IMR-90 (cell line): ENCODE results near the gene CCN2. TPM values are rescaled to one million over a fixed set of nuclear protein-coding genes. Genes with fewer than 3 reads are reported as not detected.
A peak's percentile ranks its signal among the peaks of the same experiment; 100 is the strongest.

Source experiments
- ATAC-seq: fragments of 200-7000 bp; cut with Tn5 transposase; 2 replicates; pipeline ENCODE4 v1.9.1; 2020; ENCODE audit warnings: low read depth, mild to moderate bottlenecking, moderate library complexity
- BruUV-seq: library from RNA; stranded (reverse); fragments of 400-500 nt; replicated peaks from 2 replicates; lab custom pipeline; 2021; lab: Mats Ljungman, UMichigan
- CTCF ChIA-PET: fragments of 300-600 bp; formaldehyde crosslinking; extraction: SDS; loops from one replicate; lab custom pipeline; 2021; ENCODE audit warnings: antibody characterized with exemption; lab: Yijun Ruan, JAX
- POLR2A ChIA-PET: fragments of 300-600 bp; sonication (Branson Sonifier 250); formaldehyde crosslinking; loops from one replicate; lab custom pipeline; 2022; ENCODE audit warnings: antibody characterized with exemption; ENCODE audit not compliant: unreplicated experiment; lab: Charles Lee
- DNase-seq: peaks from one replicate; pipeline ENCODE4 v3.0.0; 2013
- H2AFZ ChIP-seq: replicated peaks from 2 replicates; pipeline ENCODE3; 2013; ENCODE audit warnings: low read length, mild to moderate bottlenecking; ENCODE audit not compliant: poor library complexity
- H2AK5ac ChIP-seq: 2 replicates; pipeline ENCODE4 v1.6.1; 2013; ENCODE audit warnings: low read depth, low read length, inconsistent platforms
- H2AK9ac ChIP-seq: replicated peaks from 2 replicates; pipeline ENCODE3; 2013; ENCODE audit warnings: mild to moderate bottlenecking, low read depth, low read length, moderate library complexity; ENCODE audit not compliant: poor library complexity
- H2BK120ac ChIP-seq: 2 replicates; pipeline ENCODE4 v1.6.1; 2013; ENCODE audit warnings: low read depth, low read length, inconsistent platforms
- H2BK15ac ChIP-seq: 3 replicates; pipeline ENCODE4 v1.6.1; 2013; ENCODE audit warnings: low read depth, low read length, inconsistent platforms
- H2BK20ac ChIP-seq: 2 replicates; pipeline ENCODE4 v1.6.1; 2013; ENCODE audit warnings: low read depth, mild to moderate bottlenecking, inconsistent platforms, low read length, moderate library complexity
- H2BK5ac ChIP-seq: 2 replicates; pipeline ENCODE4 v1.6.1; 2013; ENCODE audit warnings: mild to moderate bottlenecking, low read depth, low read length, inconsistent platforms; ENCODE audit not compliant: poor library complexity, severe bottlenecking
- H3K14ac ChIP-seq: replicated peaks from 2 replicates; pipeline ENCODE4 v1.6.1; 2013; ENCODE audit warnings: low read depth, low read length, inconsistent platforms
- H3K18ac ChIP-seq: 2 replicates; pipeline ENCODE4 v1.6.1; 2013; ENCODE audit warnings: low read depth, low read length, control low read depth
- H3K23ac ChIP-seq: 2 replicates; pipeline ENCODE4 v1.6.1; 2013; ENCODE audit warnings: low read depth, low read length, inconsistent platforms
- H3K27ac ChIP-seq: 2 replicates; pipeline ENCODE4 v1.5.1; 2013; ENCODE audit warnings: mild to moderate bottlenecking, control low read depth, low read length; ENCODE audit not compliant: insufficient read depth
- H3K27me3 ChIP-seq: 2 replicates; pipeline ENCODE4 v1.6.1; 2013; ENCODE audit warnings: low read length; ENCODE audit not compliant: control insufficient read depth, insufficient read depth
- H3K36me3 ChIP-seq: 2 replicates; pipeline ENCODE4 v1.6.1; 2013; ENCODE audit warnings: low read length, mixed read lengths; ENCODE audit not compliant: control insufficient read depth, insufficient read depth
- H3K4ac ChIP-seq: 2 replicates; pipeline ENCODE4 v1.6.1; 2013; ENCODE audit warnings: low read depth, low read length, inconsistent platforms
- H3K4me1 ChIP-seq: 2 replicates; pipeline ENCODE4 v1.6.1; 2013; ENCODE audit warnings: low read length, mixed read lengths; ENCODE audit not compliant: control insufficient read depth, insufficient read depth
- H3K4me2 ChIP-seq: 2 replicates; pipeline ENCODE4 v1.6.1; 2013; ENCODE audit warnings: low read depth, mild to moderate bottlenecking, control low read depth, low read length, moderate library complexity
- H3K4me3 ChIP-seq: 2 replicates; pipeline ENCODE4 v1.5.1; 2013; ENCODE audit warnings: low read depth, mild to moderate bottlenecking, control low read depth, low read length, moderate library complexity; ENCODE audit not compliant: insufficient read depth
- H3K56ac ChIP-seq: 2 replicates; pipeline ENCODE4 v1.6.1; 2013; ENCODE audit warnings: low read length, inconsistent platforms; ENCODE audit not compliant: insufficient read depth; ENCODE audit errors: extremely low read depth
- H3K79me1 ChIP-seq, 2 experiments: 2 replicates each; pipeline ENCODE4 v1.6.1; 2013; ENCODE audit warnings: low read length in 2 of 2, inconsistent platforms in 1 of 2, low read depth in 1 of 2
- H3K9ac ChIP-seq: 2 replicates; pipeline ENCODE4 v1.6.1; 2013; ENCODE audit warnings: low read depth, low read length, control low read depth
- H3K9me1 ChIP-seq: 2 replicates; pipeline ENCODE4 v1.6.1; 2013; ENCODE audit warnings: low read length, inconsistent platforms; ENCODE audit not compliant: insufficient read depth
- H3K9me3 ChIP-seq: 2 replicates; pipeline ENCODE4 v1.6.1; 2013; ENCODE audit warnings: low read length; ENCODE audit not compliant: control insufficient read depth, insufficient read depth
- H4K20me1 ChIP-seq: 2 replicates; pipeline ENCODE4 v1.6.1; 2013; ENCODE audit warnings: low read length, inconsistent platforms; ENCODE audit not compliant: insufficient read depth
- H4K5ac ChIP-seq: 2 replicates; pipeline ENCODE4 v1.6.1; 2013; ENCODE audit warnings: mild to moderate bottlenecking, low read depth, low read length, control low read depth
- H4K8ac ChIP-seq, 2 experiments: 2 replicates each; pipeline ENCODE4 v1.6.1; 2013; ENCODE audit warnings: low read depth in 2 of 2, low read length in 2 of 2, control low read depth in 1 of 2, inconsistent platforms in 1 of 2
- H4K91ac ChIP-seq: 2 replicates; pipeline ENCODE4 v1.6.1; 2013; ENCODE audit warnings: low read depth, low read length, inconsistent platforms; ENCODE audit not compliant: insufficient read depth
- BHLHE40 ChIP-seq: fragments of 150-350 bp; IDR thresholded peaks from 2 replicates; pipeline ENCODE4 v1.6.1; 2016; ENCODE audit warnings: mild to moderate bottlenecking, low read depth, low read length
- CEBPB ChIP-seq: IDR thresholded peaks from 2 replicates; pipeline ENCODE4 v1.6.1; 2012; ENCODE audit warnings: low read depth, low read length, improper control_type of control experiment
- CHD1 ChIP-seq: IDR thresholded peaks from 2 replicates; pipeline ENCODE4 v1.6.1; 2012; ENCODE audit warnings: low read depth, low read length, improper control_type of control experiment
- MAFK ChIP-seq: IDR thresholded peaks from 2 replicates; pipeline ENCODE4 v1.6.1; 2012; ENCODE audit warnings: low read depth, low read length, improper control_type of control experiment
- NFE2L2 ChIP-seq: fragments of 150-350 bp; IDR thresholded peaks from 2 replicates; pipeline ENCODE4 v1.6.1; 2016; ENCODE audit warnings: low read depth, mild to moderate bottlenecking, low read length
- RCOR1 ChIP-seq: IDR thresholded peaks from 2 replicates; pipeline ENCODE4 v1.6.1; 2012; ENCODE audit warnings: mild to moderate bottlenecking, low read length, improper control_type of control experiment; ENCODE audit not compliant: insufficient replicate concordance
- RFX5 ChIP-seq: IDR thresholded peaks from 2 replicates; pipeline ENCODE4 v1.8.0; 2012; ENCODE audit warnings: low read depth, mild to moderate bottlenecking, low read length, moderate library complexity
- WGBS, 2 experiments: methylation state at CpG; one replicate each; pipeline versions ENCODE4 v1.1.5 to v1.1.7; 2013; ENCODE audit warnings: missing lambda C conversion rate in 2 of 2; ENCODE audit not compliant: insufficient read length in 1 of 2; ENCODE audit errors: extremely low coverage in 2 of 2; 5-methylcytosine and 5-hydroxymethylcytosine counted together
- dilution Hi-C: fragments of 300-500 bp; cut with HindIII; formaldehyde crosslinking; loops from one replicate; pipeline ENCODE4 v1.14.3; 2018; ENCODE audit warnings: low sequenced_read_pairs; ENCODE audit not compliant: unreplicated experiment
- in situ Hi-C: fragments of 300-500 bp; cut with MboI; formaldehyde crosslinking; loops from 3 replicates; pipeline ENCODE4 v1.14.3; 2019; ENCODE audit warnings: low sequenced_read_pairs, inconsistent platforms, mixed read lengths
- intact Hi-C: fragments of 100-400 bp; cut with micrococcal nuclease; formaldehyde crosslinking; loops from 2 replicates; pipeline ENCODE4 v1.10.0; 2022
- polyA plus RNA-seq, 3 experiments: library from polyadenylated mRNA; depleted of rRNA; stranded (reverse); fragments of >200 nt; gene quantifications; 2 replicates each; pipeline ENCODE4 v1.2.3, GENCODE V29; 2012; ENCODE audit warnings: low replicate concordance in 1 of 3
- total RNA-seq: library from RNA; depleted of rRNA; stranded (reverse); fragments of >200 nt; gene quantifications from 2 replicates; pipeline ENCODE4 v1.2.3, GENCODE V29; 2012

Gene CCN2
- total and polyA plus RNA-seq, 2 of the 4 experiments (the other 2 are of a cell fraction) = 148 to 1,205 TPM

DNA sequence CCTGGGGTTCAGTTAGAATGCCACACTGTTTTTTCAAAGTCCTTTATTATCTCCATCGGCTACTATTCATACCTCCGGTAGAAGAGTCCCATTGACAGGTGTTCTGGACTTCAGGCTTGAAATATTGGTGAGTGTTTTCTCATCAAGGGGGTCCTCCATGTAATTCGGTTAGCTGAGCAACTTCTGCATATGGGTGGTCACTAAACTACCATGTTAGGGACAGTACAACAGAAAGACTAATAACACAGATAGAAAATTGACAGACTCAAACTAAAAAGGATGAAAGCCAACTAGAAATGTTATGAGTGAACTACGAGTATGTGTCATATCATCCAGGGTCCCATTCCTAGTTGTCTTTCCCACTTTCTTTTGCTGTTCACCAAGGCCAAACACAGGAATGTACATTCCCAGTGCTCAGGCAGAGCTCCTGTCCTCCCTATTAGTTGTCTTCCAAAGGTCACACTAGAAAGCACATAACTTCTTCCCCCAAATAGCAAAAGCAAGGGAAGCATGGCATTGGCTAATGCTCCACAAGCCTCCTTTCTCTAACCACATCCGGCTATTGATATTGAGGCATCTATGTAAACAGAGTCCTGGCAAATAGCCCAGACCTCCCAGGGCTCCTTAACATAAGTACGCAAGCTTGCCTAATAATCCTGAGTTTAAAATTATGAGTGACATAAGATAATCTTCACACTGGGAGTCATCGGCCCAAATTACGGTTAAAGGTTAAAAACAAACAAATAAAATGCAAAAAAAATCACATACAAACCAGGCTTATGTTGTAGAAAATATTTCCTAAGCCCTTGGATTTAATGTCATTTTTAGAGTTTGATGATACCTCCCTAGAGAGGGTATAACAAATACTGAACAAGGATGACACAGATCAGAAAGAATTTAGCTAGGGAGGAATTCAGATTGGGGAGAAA lies 13.2 kb downstream of the CCN2 start:
- Histone ChIP-seq H3K27ac (peak overlapping the region; percentile 38), H4K5ac (no peak overlapping the region), H3K9me3 (no peaks in the 10 kb centered on the region), H2BK5ac (peak overlapping the region; percentile 30), H2BK120ac (peak overlapping the region; percentile 38), H3K79me1 (peaks cover 0 to 5% of the 10 kb centered on the region in 2 experiments; a peak in 1 of 4 replicates), H2AK9ac (no peak overlapping the region), H4K8ac (peak overlapping the region in 1 of 2 experiments; percentile 6; a peak in 2 of 4 replicates), H4K91ac (no peak overlapping the region), H3K56ac (no peak overlapping the region; the same call in none of the 2 replicates), H2AFZ (peak overlapping the region; percentile 70), H2AK5ac (peak overlapping the region; percentile 37; the same call in 1 of the 2 replicates), H3K4me2 (peak overlapping the region; percentile 13; the same call in 1 of the 2 replicates), H3K18ac (peak overlapping the region; percentile 8; the same call in 1 of the 2 replicates), H4K20me1 (no peaks in the 10 kb centered on the region), H2BK20ac (peak overlapping the region; percentile 16; the same call in 1 of the 2 replicates), H3K4me1 (peaks cover 8% of the 10 kb centered on the region), H3K23ac (peak overlapping the region; percentile 10; the same call in 1 of the 2 replicates), H3K14ac (peak overlapping the region; percentile 4), H3K4me3 (no peak overlapping the region), H3K9me1 (peaks cover 6% of the 10 kb centered on the region; the same call in 1 of the 2 replicates), H3K9ac (no peak overlapping the region), H3K27me3 (no peaks in the 10 kb centered on the region), H2BK15ac (peak overlapping the region; percentile 75; the same call in 1 of the 3 replicates), H3K4ac (peak overlapping the region; percentile 19; the same call in 1 of the 2 replicates), H3K36me3 (no peaks in the 10 kb centered on the region)
- ChIA-PET POLR2A (interaction anchor here (1.0 to 1.5 kb wide), 2 partner anchors 10 to 13 kb away, joined by 3 to 7 read pairs; no protein-coding TSS in a partner anchor), CTCF (interaction anchor here (1.1 kb wide), 1 partner anchor 14 kb away, joined by 4 read pairs; no protein-coding TSS in a partner anchor)
- ATAC-seq = peak; percentile 80
- TF ChIP-seq MAFK = no peak
- no peak for TF ChIP-seq CHD1
- TF ChIP-seq BHLHE40 = no peak
- no peak for TF ChIP-seq NFE2L2
- TF ChIP-seq RFX5 = no peak
- no peak for TF ChIP-seq RCOR1
- TF ChIP-seq CEBPB = peak; percentile 55
- no TSS peak for BruUV-seq
- in situ Hi-C loops = no loop called here
- dilution Hi-C loops = no loop called here
- DNase-seq = peak; percentile 88
- intact Hi-C loops = no loop called here
- no CpG with 5 or more reads among the region's 8 CpGs for WGBS, 2 experiments
